Activated T-cell treated with anti-CD3 and anti-CD28 coated beads, Interleukin-2, amount 50 U/mL, for 72 hours (primary cell): ENCODE measurements around the gene PLIN4. TPM values are rescaled to one million over a fixed set of nuclear protein-coding genes. Genes with fewer than 3 reads are reported as not detected.
A peak's percentile ranks its signal among the peaks of the same experiment; 100 is the strongest.
"Not testable (repeated sequence)": the region's sequence is repeated elsewhere in the genome, so short reads cannot be mapped to it uniquely, and the experiment has no call there.

Experiments
- ATAC-seq, 2 donors: fragments of 150-1000 bp; cut with Tn5 transposase; replicated peaks in 1 of 2; 2 replicates each; pipeline ENCODE4 v1.10.0; 2021; ENCODE audit warnings: moderate library complexity in 2 of 2, mild to moderate bottlenecking in 1 of 2
- DNase-seq, 2 donors: peaks; one replicate each; pipeline ENCODE4 v3.0.0; 2021 to 2022; ENCODE audit warnings: mixed read lengths in 1 of 2
- H3K27ac Mint-ChIP-seq: one replicate; pipeline ENCODE4 v1.8.0; 2022; ENCODE audit warnings: mild to moderate bottlenecking, moderate library complexity, mixed read lengths
- H3K27me3 Mint-ChIP-seq: one replicate; pipeline ENCODE4 v1.8.0; 2022; ENCODE audit warnings: low read depth, mixed read lengths
- H3K36me3 Mint-ChIP-seq, 2 donors: one replicate each; pipeline ENCODE4 v1.8.0; 2022; ENCODE audit warnings: mixed read lengths in 2 of 2, mild to moderate bottlenecking in 1 of 2; ENCODE audit not compliant: insufficient read depth in 2 of 2
- H3K4me1 Mint-ChIP-seq: one replicate; pipeline ENCODE4 v1.8.0; 2022; ENCODE audit warnings: low read depth, mixed read lengths
- H3K4me3 Mint-ChIP-seq, 2 donors: one replicate each; pipeline ENCODE4 v1.8.0; 2022; ENCODE audit warnings: mild to moderate bottlenecking in 2 of 2, mixed read lengths in 2 of 2, moderate library complexity in 2 of 2
- H3K9me3 Mint-ChIP-seq, 2 donors: one replicate each; pipeline ENCODE4 v1.8.0; 2022; ENCODE audit warnings: mixed read lengths in 2 of 2
- total RNA-seq, 2 donors: library from RNA; stranded (reverse); gene quantifications; one replicate each; pipeline ENCODE4 v1.2.3, GENCODE V29; 2022

PLIN4 gene
- under 1 TPM; 0.05 to 0.12 TPM for total RNA-seq

- Mint-ChIP-seq H3K27me3 (no peaks in the 10 kb centered on the region), H3K4me1 (no peaks in the 10 kb centered on the region), H3K4me3 (no peak within 1 kb of the TSS), H3K36me3 (no peaks in the 10 kb centered on the region), H3K9me3 (no peaks in the 10 kb centered on the region), H3K27ac (no peak within 1 kb of the TSS)
- no peak for ATAC-seq
- DNase-seq: no peak
These were observed at the start of gene PLIN4 for GRCh38 chr19:4518345-4519171. Gene PLIN4 (minus strand): TSS chr19:4518486. CDS start chr19:4518272, 214 bp downstream.

DNA sequence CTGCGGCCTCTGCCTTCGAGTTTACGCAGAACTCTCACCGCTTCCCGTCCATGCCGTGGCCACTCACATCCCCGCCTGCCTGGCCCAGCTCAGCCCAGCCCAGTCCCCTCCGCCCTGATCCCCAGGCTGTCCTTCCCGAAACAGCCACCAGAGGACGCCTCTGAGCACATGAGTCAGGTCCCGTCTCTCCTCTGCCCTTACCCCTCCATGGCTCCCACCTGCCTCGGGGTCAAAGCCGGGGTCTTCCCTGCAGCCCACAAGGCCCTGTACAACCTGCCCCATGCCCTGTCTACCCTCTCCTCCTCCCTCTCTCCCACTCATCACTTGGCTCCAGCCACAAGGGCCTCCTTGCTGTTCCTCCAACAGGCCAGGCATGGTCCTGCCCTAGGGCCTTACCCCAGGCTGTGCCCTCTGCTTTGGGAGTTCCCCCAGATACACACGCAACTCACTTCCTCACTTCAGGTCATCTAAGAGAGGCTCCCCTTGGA, 49.3 kb upstream of the PLIN4 start:
- no peaks in the 10 kb centered on the region for H3K4me1 Mint-ChIP-seq

GRCh38 chr19:4566402-4567051, 48.2 kb upstream of the PLIN4 start:
- DNase-seq: no peak
- no peaks in the 10 kb centered on the region for H3K27me3 Mint-ChIP-seq
- H3K4me3 Mint-ChIP-seq: no peak overlapping the region
- no peaks in the 10 kb centered on the region for H3K36me3 Mint-ChIP-seq
- H3K9me3 Mint-ChIP-seq: no peaks in the 10 kb centered on the region
- H3K4me1 Mint-ChIP-seq: no peaks in the 10 kb centered on the region
- ATAC-seq: no peak
- no peak overlapping the region for H3K27ac Mint-ChIP-seq

More for the DNA sequence above, 49.3 kb upstream of the PLIN4 start:
- H3K27ac Mint-ChIP-seq: no peak overlapping the region
- H3K36me3 Mint-ChIP-seq: no peaks in the 10 kb centered on the region
- H3K27me3 Mint-ChIP-seq: no peaks in the 10 kb centered on the region
- peak; percentile 71 to 74 for ATAC-seq
- no peaks in the 10 kb centered on the region for H3K9me3 Mint-ChIP-seq
- peak; percentile 68 to 76 for DNase-seq
- H3K4me3 Mint-ChIP-seq: no peak overlapping the region

DNA sequence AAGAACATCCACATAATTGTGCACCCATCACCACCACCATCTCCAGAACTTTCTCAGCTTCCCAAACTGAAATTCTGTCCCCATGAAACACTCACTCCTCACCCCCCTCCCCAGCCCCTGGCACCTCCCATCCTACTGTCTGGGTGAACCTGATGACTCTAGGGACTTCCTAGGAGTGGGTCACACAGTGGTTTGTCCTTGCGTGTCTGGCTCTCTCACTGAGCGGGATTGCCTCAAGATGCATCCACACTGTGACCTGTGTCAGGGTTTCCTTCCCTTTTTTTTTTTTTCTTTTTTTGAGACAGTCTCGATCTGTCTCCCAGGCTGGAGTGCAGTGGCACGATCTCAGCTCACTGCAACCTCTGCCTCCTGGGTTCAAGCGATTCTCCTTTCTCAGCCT, 45.3 kb upstream of the PLIN4 start:
- H3K36me3 Mint-ChIP-seq, ATAC-seq, H3K27me3 Mint-ChIP-seq, H3K9me3 Mint-ChIP-seq, H3K27ac Mint-ChIP-seq, DNase-seq, H3K4me1 Mint-ChIP-seq, H3K4me3 Mint-ChIP-seq: not testable (repeated sequence)

DNA sequence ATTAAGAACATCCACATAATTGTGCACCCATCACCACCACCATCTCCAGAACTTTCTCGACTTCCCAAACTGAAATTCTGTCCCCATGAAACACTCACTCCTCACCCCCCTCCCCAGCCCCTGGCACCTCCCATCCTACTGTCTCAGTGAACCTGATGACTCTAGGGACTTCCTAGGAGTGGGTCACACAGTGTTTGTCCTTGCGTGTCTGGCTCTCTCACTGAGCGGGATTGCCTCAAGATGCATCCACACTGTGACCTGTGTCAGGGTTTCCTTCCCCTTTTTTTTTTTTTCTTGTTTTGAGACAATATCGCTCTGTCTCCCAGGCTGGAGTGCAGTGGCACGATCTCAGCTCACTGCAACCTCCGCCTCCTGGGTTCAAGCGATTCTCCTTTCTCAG, 43.8 kb upstream of the PLIN4 start:
- not testable (repeated sequence) for DNase-seq, H3K27ac Mint-ChIP-seq, H3K4me1 Mint-ChIP-seq, H3K4me3 Mint-ChIP-seq, H3K27me3 Mint-ChIP-seq, H3K9me3 Mint-ChIP-seq, ATAC-seq, H3K36me3 Mint-ChIP-seq

- no peak for DNase-seq
- H3K36me3 Mint-ChIP-seq: no peaks in the 10 kb centered on the region
- H3K27me3 Mint-ChIP-seq: no peaks in the 10 kb centered on the region
- ATAC-seq: no peak
- H3K4me1 Mint-ChIP-seq: no peaks in the 10 kb centered on the region
- no peak within 1 kb of the TSS for H3K27ac Mint-ChIP-seq
- no peak within 1 kb of the TSS for H3K4me3 Mint-ChIP-seq
- no peaks in the 10 kb centered on the region for H3K9me3 Mint-ChIP-seq
These were observed 41.3 kb upstream of the PLIN4 start, which contains the start of gene SEMA6B for GRCh38 chr19:4559569-4559968. Gene SEMA6B (minus strand): TSS chr19:4559684. CDS start chr19:4558457, 1,227 bp downstream.

GRCh38 chr19:4557971-4558941, 40.0 kb upstream of the PLIN4 start:
- DNase-seq (peak; percentile 38 to 52), ATAC-seq (peak in 1 of 2 donors; percentile 40)
- H3K9me3 Mint-ChIP-seq: no peaks in the 10 kb centered on the region
- H3K27ac Mint-ChIP-seq: no peak overlapping the region
- H3K36me3 Mint-ChIP-seq: no peaks in the 10 kb centered on the region
- H3K27me3 Mint-ChIP-seq: peaks cover 1% of the 10 kb centered on the region
- H3K4me3 Mint-ChIP-seq: no peak overlapping the region
- H3K4me1 Mint-ChIP-seq: no peaks in the 10 kb centered on the region

- peak; percentile 28 to 39 for DNase-seq
- no peaks in the 10 kb centered on the region for H3K4me1 Mint-ChIP-seq
These were observed 39.1 kb upstream of the PLIN4 start for GRCh38 chr19:4557144-4557970.

DNA sequence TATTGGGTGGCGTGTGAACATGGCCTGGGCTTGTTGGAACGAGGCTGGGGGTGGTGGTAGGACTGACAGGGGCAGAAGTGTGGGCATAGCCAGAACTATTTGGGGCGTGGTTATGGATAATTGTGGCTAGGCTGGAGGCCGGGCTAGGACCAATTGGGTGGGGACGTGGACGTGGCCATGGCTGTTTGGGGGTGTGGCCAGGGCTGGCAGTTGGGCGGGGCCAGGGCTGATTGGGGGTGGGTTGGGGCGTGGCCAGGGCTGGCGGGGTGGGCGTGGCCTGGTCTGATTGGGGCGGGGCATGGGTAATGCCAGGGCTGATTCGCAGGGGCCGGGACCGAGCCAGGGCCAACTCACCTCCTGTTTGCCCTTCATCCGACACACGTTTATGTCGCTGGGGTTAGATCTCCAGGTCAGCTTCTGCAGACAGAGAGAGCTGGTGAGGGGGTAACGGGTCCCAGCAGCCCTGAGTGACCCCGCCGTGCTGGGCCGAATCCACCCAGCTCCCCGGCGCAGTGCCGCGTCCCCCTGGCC, 38.4 kb upstream of the PLIN4 start:
- H3K27ac Mint-ChIP-seq: no peak overlapping the region
- peaks cover 13% of the 10 kb centered on the region for H3K27me3 Mint-ChIP-seq

More at GRCh38 chr19:4557144-4557970, 39.1 kb upstream of the PLIN4 start:
- no peak for ATAC-seq
- Mint-ChIP-seq H3K36me3 (no peaks in the 10 kb centered on the region), H3K9me3 (peaks cover 3 to 4% of the 10 kb centered on the region in 2 donors), H3K27ac (no peak overlapping the region), H3K27me3 (peaks cover 8% of the 10 kb centered on the region), H3K4me3 (no peak overlapping the region)

DNA sequence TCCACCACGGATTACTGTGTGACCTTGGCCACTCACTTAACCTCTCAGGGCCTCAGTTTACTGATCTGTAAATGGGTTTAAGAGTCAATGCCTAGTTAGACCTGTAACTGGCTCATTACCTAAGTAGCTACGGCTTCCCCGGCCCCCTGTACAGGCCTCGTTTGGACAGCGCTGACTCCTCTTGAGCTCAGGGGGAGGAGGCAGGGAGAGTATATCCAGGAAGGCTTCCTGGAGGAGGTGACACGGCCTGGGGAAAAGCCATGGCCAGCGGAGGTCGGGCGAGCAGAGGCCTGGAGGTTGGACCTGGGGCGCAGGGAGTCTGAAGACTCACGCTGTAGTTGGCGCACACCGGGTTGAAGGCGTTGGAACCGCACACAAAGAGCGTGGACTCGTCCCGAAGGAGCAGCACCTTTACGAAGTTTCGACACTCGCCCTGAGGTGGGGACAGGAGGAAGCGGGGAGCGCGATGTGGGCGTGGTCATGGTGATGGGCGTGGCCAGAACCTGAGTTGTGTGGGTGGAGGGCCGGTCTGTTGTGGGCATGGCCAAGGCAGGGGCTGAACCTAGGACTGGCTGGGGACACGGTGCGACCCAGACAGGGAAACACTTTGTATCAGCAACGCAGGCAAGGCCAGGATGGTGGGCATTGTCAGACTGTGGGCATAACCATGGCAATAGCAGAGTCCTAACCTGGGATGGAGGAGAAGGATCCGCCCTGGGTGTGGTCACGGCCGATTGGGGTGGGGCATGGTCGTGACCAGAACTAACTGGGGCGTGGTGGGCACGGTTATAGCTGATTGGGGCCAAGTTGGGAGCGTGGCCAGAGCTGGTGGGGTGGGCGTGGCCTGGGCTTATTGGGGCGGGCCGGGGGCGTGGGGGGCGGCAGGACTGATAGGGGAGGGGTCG, 37.6 kb upstream of the PLIN4 start:
- peaks cover 4 to 5% of the 10 kb centered on the region in 2 donors for H3K9me3 Mint-ChIP-seq
- no peak overlapping the region for H3K27ac Mint-ChIP-seq
- DNase-seq (no peak), ATAC-seq (no peak)
- H3K27me3 Mint-ChIP-seq: peaks cover 13% of the 10 kb centered on the region
- H3K4me1 Mint-ChIP-seq: no peaks in the 10 kb centered on the region
- H3K36me3 Mint-ChIP-seq: no peaks in the 10 kb centered on the region
- no peak overlapping the region for H3K4me3 Mint-ChIP-seq

More for the DNA sequence above, 38.4 kb upstream of the PLIN4 start:
- H3K4me3 Mint-ChIP-seq: no peak overlapping the region
- DNase-seq: peak; percentile 21 to 27
- H3K9me3 Mint-ChIP-seq: peaks cover 4 to 5% of the 10 kb centered on the region in 2 donors
- ATAC-seq: peak; percentile 25 to 39
- no peaks in the 10 kb centered on the region for H3K36me3 Mint-ChIP-seq
- H3K4me1 Mint-ChIP-seq: no peaks in the 10 kb centered on the region

- Mint-ChIP-seq H3K4me3 (no peak overlapping the region), H3K27me3 (peaks cover 13% of the 10 kb centered on the region), H3K36me3 (no peaks in the 10 kb centered on the region), H3K27ac (no peak overlapping the region), H3K9me3 (peaks cover 4 to 5% of the 10 kb centered on the region in 2 donors), H3K4me1 (no peaks in the 10 kb centered on the region)
- ATAC-seq: no peak
- DNase-seq: no peak
These were observed 36.4 kb upstream of the PLIN4 start for GRCh38 chr19:4554717-4555116.
